Psoas muscle (tissue), 8 donors: ENCODE results near the gene LOXL1. TPM values are rescaled to one million over a fixed set of nuclear protein-coding genes. Genes with fewer than 3 reads are reported as not detected.

Experiments
- ATAC-seq, 4 donors: fragments of 200-7000 bp; cut with Tn5 transposase; one replicate each; pipeline ENCODE4 v1.9.1; 2020; ENCODE audit warnings: moderate library complexity in 3 of 4, mild to moderate bottlenecking in 2 of 4
- DNase-seq, 2 donors: peaks; one replicate each; pipeline ENCODE4 v3.0.0-alpha.2; 2020
- H3K27ac ChIP-seq: fragments of 200-600 bp; one replicate; pipeline ENCODE4 v1.8.0; 2022
- H3K27me3 ChIP-seq, 3 donors: fragments of 200-600 bp in 1 of 3; one replicate each; pipeline versions ENCODE4 v1.6.1 to v1.8.0; 2013 to 2022; ENCODE audit warnings: low read length in 2 of 3, mild to moderate bottlenecking in 2 of 3, moderate library complexity in 1 of 3; ENCODE audit not compliant: insufficient read depth in 3 of 3
- H3K36me3 ChIP-seq, 2 donors: fragments of 200-600 bp in 1 of 2; one replicate each; pipeline versions ENCODE4 v1.6.1 to v1.8.0; 2013 to 2022; ENCODE audit warnings: low read depth in 1 of 2, mild to moderate bottlenecking in 1 of 2, moderate library complexity in 1 of 2; ENCODE audit not compliant: insufficient read depth in 1 of 2
- H3K4me1 ChIP-seq: fragments of 200-600 bp; one replicate; pipeline ENCODE4 v1.8.0; 2022
- H3K4me3 ChIP-seq: fragments of 200-600 bp; one replicate; pipeline ENCODE4 v1.8.0; 2022; ENCODE audit warnings: mild to moderate bottlenecking
- H3K9me3 ChIP-seq: fragments of 200-600 bp; one replicate; pipeline ENCODE4 v1.8.0; 2022
- CTCF ChIP-seq: fragments of 200-600 bp; IDR thresholded peaks from one replicate; pipeline ENCODE4 v1.8.0; 2022; ENCODE audit warnings: antibody characterized with exemption
- WGBS, 3 donors: extraction: QIAGEN DNeasy Blood & Tissue Kit; methylation state at CpG; one replicate each; pipeline versions ENCODE4 v1.1.6 to v1.1.7; 2013; 5-methylcytosine and 5-hydroxymethylcytosine counted together
- intact Hi-C, 2 donors: fragments of 100-400 bp; cut with DNase I; formaldehyde crosslinking; loops; one replicate each; pipeline versions ENCODE4 v1.11.0 to v1.14.2; 2022
- polyA plus RNA-seq, 3 donors: library from polyadenylated mRNA; stranded (reverse); fragments of 200-250 nt; gene quantifications; one replicate each; pipeline ENCODE4 v1.2.3, GENCODE V29; 2013
- total RNA-seq, 4 donors: library from RNA; stranded (reverse); fragmentation: NEBNext Ultra II Directional in 2 of 4; extraction: Animal tissue kit (Norgen Biotek cat#: 25700) in 2 of 4; gene quantifications; one replicate each; pipeline versions ENCODE4 v1.2.1 to v1.2.4, GENCODE V29; 2021 to 2023
- donor health status: healthy with polysubstance abuse.
- donor health status: DM: no; HTN: no; CAD: no; lungs with moderate emphysema.
- donor health status: Bipolar disorder and iron deficiency.
- donor health status: healthy.
- donor health status: DM: yes; HTN: yes; CAD: no.
- donor health status: DM: no; HTN: no; CAD: no.
- donor health status: DM: no; HTN: no; CAD: no.
- donor health status: DM: yes; HTN: yes; CAD: no.

LOXL1 gene
- total and polyA plus RNA-seq, 7 donors = 1.6 to 8.7 (median 5.1) TPM

GRCh38 chr15:73905225-73905827, 20.9 kb upstream of the LOXL1 start:
- no peaks in the 10 kb centered on the region for H3K36me3 ChIP-seq
- no peak for TF ChIP-seq CTCF
- H3K4me1 ChIP-seq = no peaks in the 10 kb centered on the region
- intact Hi-C loops = loop anchor here (5.0 to 10.0 kb wide), 2 partner anchors 108 to 191 kb away; no protein-coding TSS in a partner anchor
- DNase-seq = no peak
- H3K27ac ChIP-seq = no peak overlapping the region
- H3K4me3 ChIP-seq = no peak overlapping the region
- ATAC-seq = no peak
- 88 to 97% (median 93%) methylated on average over 3 of the region's 3 CpGs for WGBS, 3 donors
- no peaks in the 10 kb centered on the region for H3K9me3 ChIP-seq
- H3K27me3 ChIP-seq = no peaks in the 10 kb centered on the region

GRCh38 chr15:73906346-73907034, 19.8 kb upstream of the LOXL1 start:
- peaks cover 0 to 2% (median 0%) of the 10 kb centered on the region in 3 donors for H3K27me3 ChIP-seq
- H3K27ac ChIP-seq = no peak overlapping the region
- no peak for ATAC-seq
- intact Hi-C loops = loop anchor here (5.0 to 10.0 kb wide), 2 partner anchors 109 to 192 kb away; no protein-coding TSS in a partner anchor
- no peak for TF ChIP-seq CTCF
- H3K36me3 ChIP-seq = no peaks in the 10 kb centered on the region
- no peaks in the 10 kb centered on the region for H3K4me1 ChIP-seq
- no peak overlapping the region for H3K4me3 ChIP-seq
- peak in 1 of 2 donors; percentile 14 for DNase-seq
- H3K9me3 ChIP-seq = no peaks in the 10 kb centered on the region
- 74 to 90% (median 82%) methylated on average over 4 of the region's 4 CpGs for WGBS, 3 donors

- no peak for TF ChIP-seq CTCF
- H3K27me3 ChIP-seq = peaks cover 0 to 2% (median 0%) of the 10 kb centered on the region in 3 donors
- no peak overlapping the region for H3K4me3 ChIP-seq
- H3K9me3 ChIP-seq = no peaks in the 10 kb centered on the region
- no peak for ATAC-seq
- no peak overlapping the region for H3K27ac ChIP-seq
- no peak for DNase-seq
- WGBS, 3 donors = 62 to 63% (median 63%) methylated on average over 2 of the region's 2 CpGs
- intact Hi-C loops = loop anchor here (5.0 to 10.0 kb wide), 2 partner anchors 110 to 192 kb away; no protein-coding TSS in a partner anchor
- no peaks in the 10 kb centered on the region for H3K4me1 ChIP-seq
- H3K36me3 ChIP-seq = no peaks in the 10 kb centered on the region
Observed at GRCh38 chr15:73907035-73907408, 19.2 kb upstream of the LOXL1 start.

- Histone ChIP-seq H3K27ac (no peak overlapping the region), H3K4me1 (no peaks in the 10 kb centered on the region), H3K36me3 (no peaks in the 10 kb centered on the region), H3K9me3 (no peaks in the 10 kb centered on the region), H3K27me3 (peaks cover 0 to 2% (median 0%) of the 10 kb centered on the region in 3 donors), H3K4me3 (no peak overlapping the region)
- TF ChIP-seq CTCF = peak; percentile 90
- DNase-seq = peak; percentile 84 to 91
- WGBS, 3 donors = 3 to 15% (median 5%) methylated on average over 7 of the region's 7 CpGs
- peak; percentile 96 to 100 (median 98) for ATAC-seq
- intact Hi-C loops = loop anchor here (1.0 to 10.0 kb wide), 4 partner anchors 33 to 193 kb away; no protein-coding TSS in a partner anchor
Observed at GRCh38 chr15:73908030-73908821, 18.0 kb upstream of the LOXL1 start.
